Astrocyte (in vitro differentiated cells and primary cell): ENCODE results near the gene ABCC1. TPM values are rescaled to one million over a fixed set of nuclear protein-coding genes. Genes with fewer than 3 reads are reported as not detected.

Source experiments
- DNase-seq: peaks from one replicate; pipeline ENCODE4 v3.0.0-alpha.2; 2010; ENCODE audit warnings: low read depth
- FAIRE-seq: peaks from 2 replicates; lab custom pipeline; 2011; peaks lifted over from hg19 to GRCh38; lab: Jason Lieb, UNC
- H2AFZ ChIP-seq: 2 replicates; pipeline ENCODE4 v1.6.0; 2012; ENCODE audit warnings: low read depth, low read length, inconsistent platforms
- H3K27ac ChIP-seq: 2 replicates; pipeline ENCODE4 v1.5.1; 2011; ENCODE audit warnings: low read depth, low read length, inconsistent platforms
- H3K27me3 ChIP-seq: 2 replicates; pipeline ENCODE4 v1.6.0; 2011; ENCODE audit warnings: low read length, inconsistent platforms; ENCODE audit not compliant: insufficient read depth
- H3K36me3 ChIP-seq: 2 replicates; pipeline ENCODE4 v1.5.1; 2011; ENCODE audit warnings: low read length, inconsistent platforms; ENCODE audit not compliant: insufficient read depth
- H3K4me1 ChIP-seq: 2 replicates; pipeline ENCODE4 v1.5.1; 2011; ENCODE audit warnings: low read length, inconsistent platforms; ENCODE audit not compliant: insufficient read depth
- H3K4me2 ChIP-seq: 2 replicates; pipeline ENCODE4 v1.6.0; 2012; ENCODE audit warnings: low read length, inconsistent platforms
- H3K4me3 ChIP-seq: 2 replicates; pipeline ENCODE4 v1.5.1; 2011; ENCODE audit warnings: low read depth, mild to moderate bottlenecking, low read length, inconsistent platforms; ENCODE audit not compliant: insufficient read depth
- H3K79me2 ChIP-seq: 2 replicates; pipeline ENCODE4 v1.6.0; 2012; ENCODE audit warnings: mild to moderate bottlenecking, low read length, inconsistent platforms; ENCODE audit not compliant: insufficient read depth
- H3K9ac ChIP-seq: 2 replicates; pipeline ENCODE4 v1.6.0; 2012; ENCODE audit warnings: mild to moderate bottlenecking, low read length, inconsistent platforms
- H3K9me3 ChIP-seq: 2 replicates; pipeline ENCODE4 v1.5.1; 2012; ENCODE audit warnings: low read depth, mild to moderate bottlenecking, low read length, inconsistent platforms; ENCODE audit not compliant: insufficient read depth
- H4K20me1 ChIP-seq: 2 replicates; pipeline ENCODE4 v1.6.0; 2012; ENCODE audit warnings: low read length, inconsistent platforms; ENCODE audit not compliant: insufficient read depth
- H3K27ac Mint-ChIP-seq: one replicate; pipeline ENCODE4 v1.8.0; 2021; ENCODE audit warnings: mild to moderate bottlenecking, mixed read lengths; ENCODE audit not compliant: unreplicated experiment
- H3K27me3 Mint-ChIP-seq: one replicate; pipeline ENCODE4 v1.8.0; 2021; ENCODE audit warnings: low read depth, mixed read lengths; ENCODE audit not compliant: unreplicated experiment
- H3K36me3 Mint-ChIP-seq: one replicate; pipeline ENCODE4 v1.8.0; 2021; ENCODE audit warnings: low read depth, mixed read lengths; ENCODE audit not compliant: unreplicated experiment
- H3K4me1 Mint-ChIP-seq: one replicate; pipeline ENCODE4 v1.8.0; 2021; ENCODE audit warnings: low read depth, mixed read lengths; ENCODE audit not compliant: unreplicated experiment
- H3K4me3 Mint-ChIP-seq: one replicate; pipeline ENCODE4 v1.8.0; 2021; ENCODE audit warnings: mild to moderate bottlenecking, moderate library complexity, mixed read lengths; ENCODE audit not compliant: unreplicated experiment
- H3K9me3 Mint-ChIP-seq: one replicate; pipeline ENCODE4 v1.8.0; 2021; ENCODE audit warnings: mild to moderate bottlenecking, mixed read lengths; ENCODE audit not compliant: unreplicated experiment
- EZH2 ChIP-seq: IDR thresholded peaks from 2 replicates; pipeline ENCODE4 v1.6.1; 2012; ENCODE audit warnings: mild to moderate bottlenecking, low read length, inconsistent platforms; ENCODE audit not compliant: insufficient read depth
- total RNA-seq: library from RNA; stranded (reverse); gene quantifications from 2 replicates; pipeline ENCODE4 v1.2.1, GENCODE V29; 2021
- TF ChIP-seq, protein P1 (sequence below): IDR thresholded peaks from 2 replicates; pipeline ENCODE4 v1.5.1; 2011; ENCODE audit warnings: low read depth, mild to moderate bottlenecking, inconsistent platforms, low read length, moderate library complexity; ENCODE audit not compliant: insufficient read depth

Gene ABCC1
- total RNA-seq, 1 donor from 2014 or later, result 42.1 TPM

DNA sequence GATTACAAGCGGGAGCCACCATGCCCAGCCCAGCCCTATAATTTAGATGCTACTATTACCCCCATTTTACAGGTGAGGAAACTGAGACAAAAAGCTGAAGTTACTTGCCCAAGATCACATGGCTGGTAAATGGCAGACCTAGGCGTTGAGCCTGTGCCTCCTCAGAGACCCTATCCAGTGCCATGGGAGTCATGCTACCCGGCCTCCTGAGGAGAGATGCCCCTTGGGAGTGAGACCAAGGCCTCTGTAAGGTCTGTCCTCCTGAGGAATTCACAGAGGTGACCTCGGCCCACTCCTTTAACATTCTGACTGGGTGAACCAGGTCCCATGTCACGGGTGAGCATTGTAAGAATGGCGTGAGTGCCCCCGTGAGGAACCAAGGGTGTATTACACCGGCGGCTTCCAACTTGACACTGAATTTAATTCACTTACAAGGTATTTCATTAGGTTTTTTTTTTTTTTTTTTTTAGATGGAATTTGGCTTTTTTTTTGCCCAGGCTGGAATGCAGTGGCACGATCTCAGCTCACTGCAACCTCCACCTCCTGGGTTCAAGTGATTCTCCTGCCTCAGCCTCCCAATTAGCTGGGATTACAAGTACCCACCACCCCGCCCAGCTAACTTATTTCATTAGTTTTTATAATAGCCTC lies 178.2 kb downstream of the ABCC1 start:
- Histone ChIP-seq H3K27ac (no peak overlapping the region), H3K4me1 (no peaks in the 10 kb centered on the region), H3K9me3 (peaks cover 7% of the 10 kb centered on the region), H2AFZ (no peak overlapping the region), H3K27me3 (no peaks in the 10 kb centered on the region), H3K9ac (no peak overlapping the region), H3K4me3 (no peak overlapping the region), H3K36me3 (peaks cover 24% of the 10 kb centered on the region), H4K20me1 (peaks cover 6% of the 10 kb centered on the region), H3K4me2 (no peak overlapping the region), H3K79me2 (no peaks in the 10 kb centered on the region)
- Mint-ChIP-seq H3K27ac (no peak overlapping the region), H3K27me3 (no peaks in the 10 kb centered on the region), H3K9me3 (peaks cover 11% of the 10 kb centered on the region), H3K36me3 (peaks cover 34% of the 10 kb centered on the region), H3K4me3 (no peak overlapping the region), H3K4me1 (no peaks in the 10 kb centered on the region)
- no peak for FAIRE-seq
- no peak for TF ChIP-seq EZH2
- TF ChIP-seq, protein P1, sequence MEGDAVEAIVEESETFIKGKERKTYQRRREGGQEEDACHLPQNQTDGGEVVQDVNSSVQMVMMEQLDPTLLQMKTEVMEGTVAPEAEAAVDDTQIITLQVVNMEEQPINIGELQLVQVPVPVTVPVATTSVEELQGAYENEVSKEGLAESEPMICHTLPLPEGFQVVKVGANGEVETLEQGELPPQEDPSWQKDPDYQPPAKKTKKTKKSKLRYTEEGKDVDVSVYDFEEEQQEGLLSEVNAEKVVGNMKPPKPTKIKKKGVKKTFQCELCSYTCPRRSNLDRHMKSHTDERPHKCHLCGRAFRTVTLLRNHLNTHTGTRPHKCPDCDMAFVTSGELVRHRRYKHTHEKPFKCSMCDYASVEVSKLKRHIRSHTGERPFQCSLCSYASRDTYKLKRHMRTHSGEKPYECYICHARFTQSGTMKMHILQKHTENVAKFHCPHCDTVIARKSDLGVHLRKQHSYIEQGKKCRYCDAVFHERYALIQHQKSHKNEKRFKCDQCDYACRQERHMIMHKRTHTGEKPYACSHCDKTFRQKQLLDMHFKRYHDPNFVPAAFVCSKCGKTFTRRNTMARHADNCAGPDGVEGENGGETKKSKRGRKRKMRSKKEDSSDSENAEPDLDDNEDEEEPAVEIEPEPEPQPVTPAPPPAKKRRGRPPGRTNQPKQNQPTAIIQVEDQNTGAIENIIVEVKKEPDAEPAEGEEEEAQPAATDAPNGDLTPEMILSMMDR, result peak; percentile 89
- peak; percentile 38 for DNase-seq

DNA sequence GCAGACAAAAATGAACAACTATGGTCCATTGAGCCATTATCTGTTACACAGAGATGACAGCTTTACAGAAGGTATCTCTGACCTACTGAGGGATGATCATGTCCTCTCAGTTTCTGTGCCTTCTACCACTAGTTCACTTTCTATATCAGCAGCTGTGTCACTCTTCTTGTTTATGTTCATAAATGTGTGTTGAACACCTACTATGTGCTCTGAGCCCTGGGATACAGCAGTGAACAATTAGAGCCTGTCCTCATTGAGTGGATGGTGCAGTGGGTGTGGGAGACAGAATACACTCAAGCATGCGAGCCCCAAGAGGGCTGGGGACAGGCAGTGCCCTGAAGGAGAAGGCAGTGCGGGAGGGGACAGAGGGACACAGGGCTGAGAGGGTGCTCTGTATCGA lies 181.8 kb downstream of the ABCC1 start:
- FAIRE-seq (no peak), DNase-seq (no peak)
- no peak overlapping the region for H3K4me3 ChIP-seq
- H3K9me3 ChIP-seq, result no peaks in the 10 kb centered on the region
- TF ChIP-seq, protein P1, result no peak
- TF ChIP-seq EZH2, result no peak
- H2AFZ ChIP-seq, result no peak overlapping the region
- H3K27ac ChIP-seq, result no peak overlapping the region
- Mint-ChIP-seq H3K4me3 (no peak overlapping the region), H3K27ac (no peak overlapping the region), H3K4me1 (no peaks in the 10 kb centered on the region), H3K36me3 (peaks cover 26% of the 10 kb centered on the region), H3K9me3 (no peaks in the 10 kb centered on the region), H3K27me3 (no peaks in the 10 kb centered on the region)
- H3K79me2 ChIP-seq, result no peaks in the 10 kb centered on the region
- peaks cover 11% of the 10 kb centered on the region for H3K36me3 ChIP-seq
- H3K27me3 ChIP-seq, result no peaks in the 10 kb centered on the region
- H3K4me1 ChIP-seq, result no peaks in the 10 kb centered on the region
- H4K20me1 ChIP-seq, result peaks cover 6% of the 10 kb centered on the region
- H3K9ac ChIP-seq, result no peak overlapping the region
- H3K4me2 ChIP-seq, result no peak overlapping the region

DNA sequence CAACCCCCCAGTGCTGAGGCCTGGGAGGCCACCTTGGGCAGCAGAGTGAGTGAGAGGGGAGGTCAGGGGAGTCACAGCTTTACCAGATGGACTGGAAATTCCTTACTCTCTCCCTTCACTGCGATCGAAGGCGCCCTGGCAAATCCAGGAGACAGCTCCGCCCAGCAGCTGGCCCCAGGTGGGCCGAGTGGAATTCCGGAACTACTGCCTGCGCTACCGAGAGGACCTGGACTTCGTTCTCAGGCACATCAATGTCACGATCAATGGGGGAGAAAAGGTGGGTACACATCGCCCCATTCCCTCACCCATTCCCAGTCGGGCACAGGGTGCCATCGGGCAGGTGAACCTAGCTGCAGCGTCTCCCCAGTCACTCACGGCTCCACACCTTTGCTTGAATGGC lies 182.2 kb downstream of the ABCC1 start:
- Histone ChIP-seq H3K9ac (no peak overlapping the region), H2AFZ (no peak overlapping the region), H3K9me3 (no peaks in the 10 kb centered on the region), H3K36me3 (peaks cover 16% of the 10 kb centered on the region), H3K79me2 (no peaks in the 10 kb centered on the region), H3K4me3 (no peak overlapping the region), H3K4me1 (no peaks in the 10 kb centered on the region), H3K27me3 (no peaks in the 10 kb centered on the region), H3K27ac (no peak overlapping the region), H4K20me1 (peaks cover 6% of the 10 kb centered on the region), H3K4me2 (no peak overlapping the region)
- no peaks in the 10 kb centered on the region for H3K4me1 Mint-ChIP-seq
- no peak for DNase-seq
- no peaks in the 10 kb centered on the region for H3K9me3 Mint-ChIP-seq
- no peak for TF ChIP-seq EZH2
- TF ChIP-seq, protein P1, result no peak
- peaks cover 28% of the 10 kb centered on the region for H3K36me3 Mint-ChIP-seq
- H3K27ac Mint-ChIP-seq, result no peak overlapping the region
- H3K4me3 Mint-ChIP-seq, result no peak overlapping the region
- H3K27me3 Mint-ChIP-seq, result no peaks in the 10 kb centered on the region
- FAIRE-seq, result no peak
